ENCODE data around the gene ARID4A. TPM values are rescaled to one million over a fixed set of nuclear protein-coding genes. Genes with fewer than 3 reads are reported as not detected.
A peak's percentile ranks its signal among the peaks of the same experiment; 100 is the strongest.
"Not testable (repeated sequence)": the region's sequence is repeated elsewhere in the genome, so short reads cannot be mapped to it uniquely, and the experiment has no call there.

Gene ARID4A
- polyA plus RNA-seq, 12 donors = 12.4 to 38.5 (median 16.0) TPM; not detected in 1

GRCh38 chr14:58292187-58292586, 6.2 kb upstream of the ARID4A start:
- no peak for DNase-seq

- no peak for DNase-seq
Observed at GRCh38 chr14:58294201-58294600, 4.2 kb upstream of the ARID4A start.

- DNase-seq = no peak
Observed at GRCh38 chr14:58296726-58297125, 1.6 kb upstream of the ARID4A start.

DNA sequence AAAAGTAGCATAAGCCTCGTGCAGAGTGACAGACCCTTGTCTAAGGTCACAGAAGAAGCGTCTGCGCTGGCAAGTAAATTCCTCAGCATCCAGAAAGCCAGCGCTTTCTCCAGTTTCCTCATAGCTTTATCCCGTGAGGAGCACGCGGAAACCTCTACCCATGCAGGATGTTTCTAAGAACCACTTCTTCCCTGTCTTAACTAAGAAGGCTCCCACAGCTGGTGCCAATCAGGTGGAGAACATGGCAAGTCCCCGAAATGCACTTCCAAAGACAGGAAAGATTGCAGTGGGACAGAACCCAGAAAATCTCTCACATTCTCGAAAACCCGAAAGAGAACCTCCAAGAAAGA, 968 bp upstream of the ARID4A start:
- no peak for DNase-seq

GRCh38 chr14:58297762-58298476, 436 bp upstream of the ARID4A start:
- peak; percentile 99 for DNase-seq

DNA sequence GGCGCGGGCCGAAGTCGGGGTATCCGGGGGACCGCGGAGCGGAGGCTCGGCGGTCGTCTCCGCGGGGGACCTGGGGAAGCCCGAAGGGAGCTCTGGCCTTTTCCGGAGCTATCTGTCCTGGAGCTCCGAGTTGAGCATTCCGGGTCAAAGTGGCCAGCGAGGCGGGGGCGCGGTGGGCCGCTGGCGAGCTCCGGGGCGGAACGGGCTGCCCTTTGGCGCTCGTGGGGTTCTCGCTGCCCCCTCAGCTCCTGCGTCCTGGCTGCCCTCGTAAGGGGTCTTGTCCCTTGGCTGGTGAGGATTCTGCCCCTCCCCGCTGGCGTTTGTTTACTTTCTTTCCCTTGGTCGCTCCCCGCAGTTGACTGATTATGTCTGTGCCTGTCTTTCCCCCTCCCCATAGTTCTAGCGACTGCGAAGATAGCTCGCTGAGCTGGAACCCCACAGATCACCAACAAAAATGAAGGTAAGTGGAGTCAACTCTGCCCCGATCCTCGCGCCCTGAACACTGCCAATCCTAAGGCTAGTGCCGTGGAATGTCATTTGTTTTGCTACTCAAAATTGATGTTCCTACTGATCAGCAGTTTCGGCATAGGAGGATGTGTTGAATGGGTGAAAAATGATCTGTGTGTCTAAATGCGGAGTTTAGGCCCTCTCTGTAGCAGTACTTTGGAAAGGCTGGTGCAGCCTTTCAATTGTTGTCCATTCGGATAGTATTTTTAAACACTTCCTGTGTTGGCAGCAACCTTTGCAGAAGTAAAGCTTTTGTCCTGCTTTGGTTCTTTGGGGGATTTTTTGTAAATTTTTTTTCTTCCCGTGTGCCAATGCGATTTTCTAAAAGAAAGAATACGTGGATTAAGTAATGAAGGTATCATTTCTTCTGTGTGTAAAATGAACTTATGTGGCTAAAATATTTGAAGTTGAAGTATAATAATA, 1.3 kb downstream of the ARID4A start:
- peak; percentile 57 for DNase-seq

GRCh38 chr14:58301416-58301815, 3.1 kb downstream of the ARID4A start:
- DNase-seq = no peak

GRCh38 chr14:58305730-58306129, 7.4 kb downstream of the ARID4A start:
- no peak for DNase-seq

DNA sequence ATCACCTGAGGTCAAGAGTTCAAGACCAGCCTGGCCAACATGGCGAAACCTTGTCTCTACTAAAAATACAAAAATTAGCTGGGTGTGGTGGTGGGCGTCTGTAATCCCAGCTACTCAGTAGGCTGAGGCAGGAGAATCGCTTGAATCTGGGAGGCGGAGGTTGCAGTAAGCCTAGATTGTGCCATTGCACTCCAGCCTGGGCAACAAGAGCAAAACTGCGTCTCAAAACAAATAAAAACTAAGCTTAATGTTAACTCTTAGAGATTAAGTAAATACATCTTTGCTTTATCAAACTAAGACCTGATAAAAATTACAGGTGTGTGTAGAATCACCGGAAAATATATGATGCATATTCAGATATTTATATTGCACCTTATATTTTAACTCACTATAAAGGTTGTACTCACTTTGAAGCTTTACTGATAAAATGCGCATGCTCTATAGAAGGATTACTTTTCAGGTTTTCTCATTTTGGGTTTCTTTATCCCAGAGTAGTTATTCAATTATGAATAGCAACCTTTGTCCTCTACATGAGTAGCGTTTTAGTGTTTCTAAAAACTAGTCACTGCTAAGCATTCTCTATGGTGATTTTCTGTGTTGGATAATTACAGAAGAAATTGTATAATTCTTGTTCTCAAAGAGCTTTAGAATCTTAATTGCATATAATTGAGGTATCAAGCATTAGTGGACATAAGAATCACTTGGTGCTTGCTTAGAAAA, 9.4 kb downstream of the ARID4A start:
- no peak for DNase-seq

- no peak for DNase-seq
Observed at GRCh38 chr14:58309086-58309485, 10.7 kb downstream of the ARID4A start.

DNA sequence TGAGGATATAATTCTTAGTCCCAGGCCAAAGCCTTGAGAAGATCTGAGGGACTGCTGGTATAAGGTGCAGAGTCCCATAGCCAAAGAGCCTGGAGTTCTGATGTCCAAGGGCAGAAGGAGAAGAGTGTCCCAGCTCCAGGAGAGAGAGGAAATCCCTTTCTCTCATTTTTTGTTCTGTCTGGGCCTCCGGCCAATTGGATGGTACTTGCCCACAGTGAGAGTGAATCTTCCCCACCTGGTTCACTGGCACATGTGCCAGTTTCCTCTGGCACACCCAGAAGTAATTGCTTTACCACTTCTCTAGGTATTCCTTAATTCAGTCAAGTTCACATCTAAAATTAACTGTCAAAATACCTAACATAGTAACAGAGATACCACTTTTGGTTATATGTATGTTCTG, 15.3 kb downstream of the ARID4A start:
- no peak for DNase-seq

DNA sequence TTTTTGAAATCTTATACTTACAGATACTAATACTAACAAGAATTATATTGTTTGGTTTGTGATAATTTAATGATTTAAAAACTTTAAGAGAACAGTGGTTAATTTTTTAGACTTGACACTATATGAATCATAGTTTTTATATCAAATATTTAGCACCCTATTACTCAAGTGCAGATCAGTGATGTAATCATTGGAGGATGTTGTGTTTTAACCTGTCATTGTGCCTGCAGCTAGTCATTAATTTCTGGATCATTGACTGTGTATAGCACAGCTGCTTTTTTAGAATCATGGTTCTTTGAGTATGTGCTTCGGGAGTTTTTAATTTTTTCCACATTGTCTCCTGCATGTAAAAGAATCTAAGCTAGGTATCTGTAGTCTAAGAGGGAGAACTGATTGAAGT, 17.3 kb downstream of the ARID4A start:
- DNase-seq = no peak

DNA sequence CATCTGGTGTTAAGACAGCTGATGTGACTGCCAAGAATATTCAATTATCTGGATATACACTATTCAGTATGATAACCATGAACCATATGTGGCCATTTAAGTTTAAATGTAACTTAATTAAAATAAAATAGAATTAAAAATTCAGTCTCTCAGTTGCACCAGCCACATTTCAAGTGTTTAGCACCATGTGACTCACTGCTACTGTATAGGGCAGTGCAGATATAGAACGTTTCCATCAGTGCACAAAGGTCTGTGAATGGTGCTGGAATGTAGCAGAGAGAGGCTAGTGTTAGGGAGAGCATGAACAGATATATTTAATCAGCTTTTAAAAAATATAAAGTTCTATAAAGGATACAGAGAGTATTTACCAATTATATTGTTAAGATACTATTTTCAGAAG, 28.7 kb downstream of the ARID4A start:
- no peak for DNase-seq

- peak; percentile 94 for DNase-seq
Observed at GRCh38 chr14:58331111-58331510, 32.8 kb downstream of the ARID4A start.

- no peak for DNase-seq
Observed at GRCh38 chr14:58332561-58332960, 34.2 kb downstream of the ARID4A start.

DNA sequence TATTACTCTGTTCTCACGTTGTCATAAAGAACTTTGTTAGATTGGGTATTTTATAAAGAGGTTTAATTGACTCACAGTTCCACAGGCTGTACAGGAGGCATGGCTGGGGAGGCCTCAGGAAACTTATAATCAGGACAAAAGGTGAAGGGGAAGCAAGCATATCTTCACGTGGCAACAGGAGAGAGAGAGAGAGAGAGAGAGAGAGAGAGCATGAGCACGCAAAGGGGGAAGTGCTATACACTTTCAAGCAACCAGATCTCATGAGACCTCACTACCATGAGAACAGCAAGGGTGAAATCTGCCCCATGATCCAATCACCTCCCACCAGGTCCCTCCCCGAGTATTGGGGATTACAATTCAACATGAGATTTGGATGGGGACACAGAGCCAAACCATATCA, 41.3 kb downstream of the ARID4A start:
- not testable (repeated sequence) for DNase-seq

GRCh38 chr14:58341152-58341748, 42.9 kb downstream of the ARID4A start:
- DNase-seq = no peak

DNA sequence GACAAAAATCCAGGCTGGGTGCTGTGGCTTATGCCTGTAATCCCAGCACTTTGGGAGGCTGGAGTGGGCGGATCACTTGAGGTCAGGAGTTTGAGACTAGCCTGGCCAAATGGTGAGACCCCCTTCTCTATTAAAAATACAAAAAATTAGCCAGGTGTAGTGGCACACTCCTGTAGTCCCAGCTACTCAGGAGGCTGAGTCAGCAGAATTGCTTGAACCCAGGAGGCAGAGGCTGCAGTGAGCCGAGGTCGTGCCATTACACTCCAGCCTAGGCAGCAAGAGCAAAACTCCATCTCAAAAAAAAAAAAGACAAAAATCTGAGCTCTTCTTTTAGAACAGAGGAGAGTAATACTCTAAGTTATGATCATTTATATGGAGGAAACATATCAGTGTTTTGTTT, 45.2 kb downstream of the ARID4A start:
- DNase-seq = not testable (repeated sequence)

DNA sequence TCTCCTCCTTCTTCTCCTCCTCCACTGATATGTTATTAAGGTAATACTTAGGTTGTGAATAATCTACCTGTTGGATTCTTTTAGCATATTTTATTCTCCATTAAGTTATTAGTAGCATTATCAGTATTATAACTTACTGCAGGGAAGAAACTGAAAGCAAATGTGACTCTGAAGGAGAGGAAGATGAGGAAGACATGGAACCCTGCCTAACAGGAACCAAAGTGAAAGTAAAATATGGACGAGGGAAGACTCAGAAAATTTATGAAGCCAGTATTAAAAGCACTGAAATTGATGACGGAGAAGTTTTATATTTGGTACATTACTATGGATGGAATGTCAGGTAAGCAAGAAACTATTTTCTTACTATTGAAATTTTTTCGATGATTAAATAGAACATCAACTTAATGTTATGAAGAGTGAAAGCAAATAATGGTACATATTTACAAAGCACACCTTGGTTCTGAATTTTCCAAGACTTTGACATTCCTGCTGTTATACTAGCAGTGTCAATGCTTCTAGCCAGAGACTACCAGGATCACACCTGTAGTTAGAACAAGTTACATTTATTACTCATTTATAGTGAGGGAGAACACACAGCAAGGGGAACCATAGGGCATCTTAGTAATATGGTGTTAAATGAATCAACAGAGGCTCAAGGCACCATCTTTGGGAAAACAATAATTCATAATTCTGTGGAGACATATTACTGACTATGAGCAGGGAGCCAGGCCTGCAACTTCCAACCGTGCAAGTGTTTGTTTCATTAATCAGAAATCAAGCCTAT, 55.4 kb downstream of the ARID4A start:
- no peak for DNase-seq

GRCh38 chr14:58354808-58355207, 56.5 kb downstream of the ARID4A start:
- DNase-seq = no peak

- no peak for DNase-seq
Observed at GRCh38 chr14:58356268-58356667, 57.9 kb downstream of the ARID4A start.

All from muscle of arm (tissue), 12 donors.